GM12801 (cell line): ENCODE results near the gene ACOT2.

ENCODE experiments used
- TF ChIP-seq, protein P1 (sequence below): IDR thresholded peaks from one replicate; pipeline ENCODE4 v1.5.1; 2011; ENCODE audit warnings: control low read depth; ENCODE audit not compliant: insufficient read length; ENCODE audit errors: extremely low read depth

The ACOT2 gene

DNA sequence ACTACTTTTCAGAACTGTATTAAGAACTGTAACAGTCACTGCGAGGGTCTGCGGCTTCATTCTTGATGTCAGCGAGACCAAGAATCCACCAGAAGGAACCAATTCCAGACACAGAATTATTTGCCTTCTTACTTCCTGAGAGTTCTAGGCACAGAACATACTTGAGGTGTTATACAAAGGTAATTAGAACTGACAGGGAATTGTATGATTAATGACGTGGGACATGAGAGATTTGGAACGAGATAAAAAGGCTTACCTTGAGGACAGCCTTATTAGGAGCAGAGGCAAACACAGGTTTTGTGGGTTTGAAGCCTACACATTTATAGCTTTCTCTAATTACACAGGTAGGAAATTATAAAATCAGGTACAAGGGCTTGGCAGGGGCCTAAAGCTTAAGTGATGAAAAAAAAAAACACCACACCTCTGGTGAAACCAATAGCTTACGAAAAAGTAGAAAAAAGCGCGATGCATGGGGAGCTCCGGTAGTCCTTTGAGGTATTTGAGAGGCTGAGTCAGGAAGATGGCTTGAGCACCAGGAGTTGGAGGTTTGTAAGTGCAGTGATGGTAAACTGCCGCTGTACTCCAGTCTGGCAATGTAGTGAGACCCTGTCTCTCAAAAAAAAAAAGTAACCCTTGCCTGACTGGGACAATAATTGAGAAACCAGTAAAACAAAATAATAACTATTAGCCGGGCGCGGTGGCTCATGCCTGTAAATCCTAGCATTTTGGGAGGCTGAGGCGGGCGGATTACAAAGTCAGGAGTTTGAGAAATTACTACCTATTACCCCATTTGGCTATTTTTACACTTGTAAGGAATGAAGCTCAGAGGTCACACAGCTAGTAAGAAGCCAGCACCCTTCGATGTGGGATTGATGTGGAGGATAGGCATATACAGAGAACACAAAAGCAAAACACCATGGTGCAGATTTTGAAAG is 795 bp upstream of the ACOT2 start:
- TF ChIP-seq, protein P1, sequence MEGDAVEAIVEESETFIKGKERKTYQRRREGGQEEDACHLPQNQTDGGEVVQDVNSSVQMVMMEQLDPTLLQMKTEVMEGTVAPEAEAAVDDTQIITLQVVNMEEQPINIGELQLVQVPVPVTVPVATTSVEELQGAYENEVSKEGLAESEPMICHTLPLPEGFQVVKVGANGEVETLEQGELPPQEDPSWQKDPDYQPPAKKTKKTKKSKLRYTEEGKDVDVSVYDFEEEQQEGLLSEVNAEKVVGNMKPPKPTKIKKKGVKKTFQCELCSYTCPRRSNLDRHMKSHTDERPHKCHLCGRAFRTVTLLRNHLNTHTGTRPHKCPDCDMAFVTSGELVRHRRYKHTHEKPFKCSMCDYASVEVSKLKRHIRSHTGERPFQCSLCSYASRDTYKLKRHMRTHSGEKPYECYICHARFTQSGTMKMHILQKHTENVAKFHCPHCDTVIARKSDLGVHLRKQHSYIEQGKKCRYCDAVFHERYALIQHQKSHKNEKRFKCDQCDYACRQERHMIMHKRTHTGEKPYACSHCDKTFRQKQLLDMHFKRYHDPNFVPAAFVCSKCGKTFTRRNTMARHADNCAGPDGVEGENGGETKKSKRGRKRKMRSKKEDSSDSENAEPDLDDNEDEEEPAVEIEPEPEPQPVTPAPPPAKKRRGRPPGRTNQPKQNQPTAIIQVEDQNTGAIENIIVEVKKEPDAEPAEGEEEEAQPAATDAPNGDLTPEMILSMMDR = no peak

DNA sequence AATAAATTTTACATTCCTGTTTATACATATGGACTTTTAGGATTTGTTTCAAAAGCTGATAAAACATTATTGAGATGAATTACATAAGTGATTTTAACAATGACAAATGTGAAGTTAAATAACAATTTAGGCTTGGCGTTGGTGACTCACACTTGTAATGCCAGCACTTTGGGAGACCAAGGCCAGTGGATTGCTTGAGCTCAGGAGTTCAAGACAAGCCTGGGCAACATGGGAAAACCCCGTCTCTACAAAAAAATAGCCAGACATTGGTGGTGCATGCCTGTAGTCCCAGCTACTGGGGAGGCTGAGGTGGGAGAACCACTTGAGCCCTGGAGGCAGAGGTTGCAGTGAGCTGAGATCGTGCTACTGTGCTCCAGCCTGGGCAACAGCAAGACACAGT is 7.4 kb downstream of the ACOT2 start:
- TF ChIP-seq, protein P1 = no peak

DNA sequence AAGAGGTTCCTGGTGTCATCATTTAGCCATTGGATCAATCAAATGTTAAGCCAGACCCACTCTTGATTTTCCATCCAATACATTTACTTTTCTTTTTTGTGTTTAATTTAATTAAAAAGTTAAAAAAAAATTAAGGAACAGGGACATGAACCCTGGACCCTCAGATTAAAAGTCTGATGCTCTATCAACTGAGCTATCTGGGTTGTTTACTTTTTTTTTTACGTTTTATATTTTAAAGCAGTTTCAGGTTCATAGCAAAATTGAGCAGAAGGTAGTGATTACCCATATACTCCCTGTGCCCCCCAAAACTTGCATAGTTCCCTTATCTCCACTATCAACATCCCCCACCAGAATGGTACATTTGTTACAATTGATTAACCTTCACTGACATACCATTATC is 19.7 kb downstream of the ACOT2 start:
- TF ChIP-seq, protein P1 = no peak

DNA sequence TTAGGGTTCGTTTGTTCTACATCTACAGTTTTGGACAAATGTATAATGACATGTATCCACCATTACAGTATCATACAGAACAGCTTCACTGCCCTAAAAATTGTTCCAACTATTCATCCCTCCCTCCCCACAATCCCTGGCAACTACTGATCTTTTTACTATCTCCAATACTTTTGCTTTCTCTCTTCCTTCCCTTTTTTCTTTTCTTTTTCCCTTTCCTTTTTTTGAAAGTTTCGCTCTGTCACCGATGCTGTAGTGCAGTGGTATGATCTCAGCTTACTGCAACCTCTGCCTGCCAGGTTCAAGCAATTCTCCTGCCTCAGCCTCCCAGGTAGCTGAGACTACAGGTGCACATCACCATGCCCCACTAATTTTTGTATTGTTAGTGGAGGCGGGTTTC is 20.1 kb downstream of the ACOT2 start:
- TF ChIP-seq, protein P1 = no peak

DNA sequence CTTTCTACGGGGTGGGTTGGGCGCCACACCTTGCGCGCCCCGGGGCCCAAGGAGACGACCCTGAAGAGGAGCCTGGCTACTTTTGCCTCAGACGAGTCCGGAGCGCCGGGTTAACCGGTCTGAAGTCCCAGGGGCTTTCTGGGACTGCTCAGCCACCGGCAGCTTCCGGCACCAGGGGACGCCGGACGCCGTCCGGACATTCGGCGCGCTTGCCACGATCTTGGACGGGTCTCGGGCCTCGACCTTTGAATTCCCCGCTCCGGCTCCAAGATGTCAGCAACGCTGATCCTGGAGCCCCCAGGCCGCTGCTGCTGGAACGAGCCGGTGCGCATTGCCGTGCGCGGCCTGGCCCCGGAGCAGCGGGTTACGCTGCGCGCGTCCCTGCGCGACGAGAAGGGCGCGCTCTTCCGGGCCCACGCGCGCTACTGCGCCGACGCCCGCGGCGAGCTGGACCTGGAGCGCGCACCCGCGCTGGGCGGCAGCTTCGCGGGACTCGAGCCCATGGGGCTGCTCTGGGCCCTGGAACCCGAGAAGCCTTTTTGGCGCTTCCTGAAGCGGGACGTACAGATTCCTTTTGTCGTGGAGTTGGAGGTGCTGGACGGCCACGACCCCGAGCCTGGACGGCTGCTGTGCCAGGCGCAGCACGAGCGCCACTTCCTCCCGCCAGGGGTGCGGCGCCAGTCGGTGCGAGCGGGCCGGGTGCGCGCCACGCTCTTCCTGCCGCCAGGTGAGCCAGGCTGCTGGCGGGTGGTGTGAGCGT is 22.9 kb downstream of the ACOT2 start, which contains the start of gene ACOT4:
ACOT4 (plus strand) TSS at position 184 of the 760 bp plus-strand sequence; CDS start at position 271, 87 bp downstream.
- TF ChIP-seq, protein P1 = no peak

DNA sequence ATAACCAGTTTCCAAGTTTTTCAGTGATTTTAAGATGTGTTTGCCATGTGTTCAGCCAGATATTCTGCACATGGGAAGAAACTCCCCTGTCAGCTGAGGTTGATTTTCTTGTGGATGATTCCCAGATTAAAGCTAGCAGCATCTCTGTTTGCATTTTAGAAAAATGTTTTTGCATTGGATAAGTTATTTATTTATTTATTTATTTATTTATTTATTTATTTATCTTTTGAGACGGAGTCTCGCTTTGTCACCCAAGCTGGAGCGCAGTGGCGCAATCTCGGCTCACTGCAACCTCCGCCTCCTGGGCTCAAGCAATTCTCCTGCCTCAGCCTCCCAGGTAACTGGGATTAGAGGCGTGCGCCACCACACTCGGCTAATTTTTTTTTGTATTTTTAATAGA is 25.5 kb downstream of the ACOT2 start:
- TF ChIP-seq, protein P1 = no peak

DNA sequence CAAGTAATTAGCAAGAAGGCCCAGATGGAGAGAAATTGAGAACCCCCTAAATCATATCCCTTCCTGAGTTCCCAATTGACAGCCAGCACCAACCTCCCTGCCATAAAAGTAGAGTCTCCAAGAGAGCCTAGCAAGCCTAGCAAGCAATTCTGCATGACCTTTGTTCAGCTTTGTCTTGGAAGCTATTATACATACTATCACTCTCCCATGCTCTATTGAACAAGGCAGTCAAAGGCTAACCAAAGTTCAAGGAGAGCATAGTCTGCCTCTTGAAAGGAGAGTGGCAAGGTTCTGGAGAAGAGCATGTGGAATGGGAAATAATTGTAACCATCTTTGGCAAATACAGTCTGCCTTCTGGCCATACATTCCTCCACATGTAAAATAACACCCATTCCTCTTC is 30.5 kb downstream of the ACOT2 start:
- TF ChIP-seq, protein P1 = no peak
